H9 (cell line): ENCODE measurements around the gene ZNF513. TPM values are rescaled to one million over a fixed set of nuclear protein-coding genes. Genes with fewer than 3 reads are reported as not detected.

Source experiments
- DNase-seq: peaks from one replicate; pipeline ENCODE4 v3.0.0-alpha.2; 2017
- H2AFZ ChIP-seq: one replicate; pipeline ENCODE4 v1.6.1; 2013; ENCODE audit warnings: mild to moderate bottlenecking, low read length, control low read depth, moderate library complexity
- H2AK5ac ChIP-seq: 2 replicates; pipeline ENCODE4 v1.6.1; 2013; ENCODE audit warnings: low read length, control low read depth, mixed read lengths; ENCODE audit not compliant: insufficient read length
- H2BK120ac ChIP-seq: one replicate; pipeline ENCODE4 v1.6.1; 2013; ENCODE audit warnings: low read depth, mild to moderate bottlenecking, low read length, control low read depth, inconsistent platforms; ENCODE audit not compliant: poor library complexity, severe bottlenecking
- H2BK12ac ChIP-seq: 2 replicates; pipeline ENCODE4 v1.6.1; 2013; ENCODE audit warnings: low read length, control low read depth, mixed read lengths, low read depth; ENCODE audit not compliant: insufficient read length
- H2BK15ac ChIP-seq: 2 replicates; pipeline ENCODE4 v1.6.1; 2013; ENCODE audit warnings: low read depth, low read length, control low read depth
- H2BK20ac ChIP-seq: one replicate; pipeline ENCODE4 v1.6.1; 2013; ENCODE audit warnings: low read depth, mild to moderate bottlenecking, low read length, control low read depth, inconsistent platforms; ENCODE audit not compliant: poor library complexity, severe bottlenecking
- H2BK5ac ChIP-seq: 2 replicates; pipeline ENCODE4 v1.6.1; 2013; ENCODE audit warnings: low read length, control low read depth, mixed read lengths; ENCODE audit not compliant: insufficient read length
- H3K14ac ChIP-seq: 2 replicates; pipeline ENCODE4 v1.6.1; 2013; ENCODE audit warnings: low read length, control low read depth; ENCODE audit not compliant: insufficient read depth
- H3K18ac ChIP-seq: 2 replicates; pipeline ENCODE4 v1.6.1; 2013; ENCODE audit warnings: low read depth, mild to moderate bottlenecking, mixed read lengths, low read length, control low read depth; ENCODE audit not compliant: insufficient read length
- H3K23ac ChIP-seq: 2 replicates; pipeline ENCODE4 v1.6.1; 2013; ENCODE audit warnings: low read length, control low read depth, mixed read lengths, low read depth; ENCODE audit not compliant: insufficient read length
- H3K23me2 ChIP-seq: 2 replicates; pipeline ENCODE4 v1.6.1; 2013; ENCODE audit warnings: low read depth, mild to moderate bottlenecking, mixed read lengths, low read length, control low read depth; ENCODE audit not compliant: insufficient read length, poor library complexity, severe bottlenecking
- H3K27ac ChIP-seq: 2 replicates; pipeline ENCODE4 v1.5.1; 2013; ENCODE audit warnings: low read length, control low read depth, mixed read lengths, low read depth; ENCODE audit not compliant: insufficient read length
- H3K27me3 ChIP-seq: 2 replicates; pipeline ENCODE4 v1.6.1; 2013; ENCODE audit warnings: low read length, control low read depth, inconsistent platforms; ENCODE audit not compliant: insufficient read depth
- H3K4ac ChIP-seq: 2 replicates; pipeline ENCODE4 v1.6.1; 2013; ENCODE audit warnings: low read depth, mild to moderate bottlenecking, control low read depth, inconsistent platforms, low read length, moderate library complexity
- H3K4me1 ChIP-seq: 2 replicates; pipeline ENCODE4 v1.6.1; 2013; ENCODE audit warnings: low read length, control low read depth, inconsistent platforms; ENCODE audit not compliant: insufficient read depth
- H3K4me2 ChIP-seq: 2 replicates; pipeline ENCODE4 v1.6.1; 2013; ENCODE audit warnings: low read length, control low read depth, mixed read lengths; ENCODE audit not compliant: insufficient read length, insufficient read depth
- H3K56ac ChIP-seq: 2 replicates; pipeline ENCODE4 v1.6.1; 2013; ENCODE audit warnings: low read depth, mild to moderate bottlenecking, mixed read lengths, low read length, control low read depth; ENCODE audit not compliant: insufficient read length
- H3K79me1 ChIP-seq: 2 replicates; pipeline ENCODE4 v1.6.1; 2013; ENCODE audit warnings: low read depth, mild to moderate bottlenecking, moderate library complexity, low read length, control low read depth, inconsistent platforms; ENCODE audit not compliant: insufficient read depth, poor library complexity, severe bottlenecking
- H3K79me2 ChIP-seq: 2 replicates; pipeline ENCODE4 v1.6.1; 2013; ENCODE audit warnings: low read length, control low read depth, inconsistent platforms; ENCODE audit not compliant: insufficient read depth
- H3K9ac ChIP-seq: 2 replicates; pipeline ENCODE4 v1.6.1; 2013; ENCODE audit warnings: low read length, control low read depth, mixed read lengths; ENCODE audit not compliant: insufficient read length; ENCODE audit errors: extremely low read depth
- H3K9me3 ChIP-seq: one replicate; pipeline ENCODE4 v1.6.1; 2013; ENCODE audit warnings: low read depth, low read length, inconsistent platforms; ENCODE audit not compliant: control insufficient read depth
- H3T11ph ChIP-seq: one replicate; pipeline ENCODE4 v1.6.1; 2013; ENCODE audit warnings: mild to moderate bottlenecking, low read length, control low read depth, inconsistent platforms
- H4K20me1 ChIP-seq: one replicate; pipeline ENCODE4 v1.6.1; 2013; ENCODE audit not compliant: control insufficient read depth, insufficient read length, insufficient read depth
- H4K5ac ChIP-seq: 2 replicates; pipeline ENCODE4 v1.6.1; 2013; ENCODE audit warnings: low read depth, mild to moderate bottlenecking, mixed read lengths, low read length, control low read depth; ENCODE audit not compliant: insufficient read length
- H4K8ac ChIP-seq: replicated peaks from 2 replicates; pipeline ENCODE4 v1.6.1; 2013; ENCODE audit warnings: low read length, control low read depth, mixed read lengths, low read depth; ENCODE audit not compliant: insufficient read length
- H4K91ac ChIP-seq: 2 replicates; pipeline ENCODE4 v1.6.1; 2013; ENCODE audit warnings: low read depth, mild to moderate bottlenecking, moderate library complexity, mixed read lengths, low read length, control low read depth; ENCODE audit not compliant: insufficient read length
- H3K27ac Mint-ChIP-seq, 3 experiments: 2 replicates in 2 of 3; 3 replicates in 1 of 3; pipeline ENCODE4 v1.8.0; 2020 to 2021; ENCODE audit warnings: mixed read lengths in 3 of 3, mild to moderate bottlenecking in 1 of 3, moderate library complexity in 1 of 3
- H3K27me3 Mint-ChIP-seq: 2 replicates; pipeline ENCODE4 v1.8.0; 2021; ENCODE audit warnings: low read depth, mild to moderate bottlenecking, moderate library complexity, mixed read lengths
- H3K36me3 Mint-ChIP-seq, 3 experiments: 2 replicates in 2 of 3; 3 replicates in 1 of 3; pipeline ENCODE4 v1.8.0; 2020 to 2021; ENCODE audit warnings: low read depth in 3 of 3, mixed read lengths in 3 of 3; ENCODE audit not compliant: insufficient read depth in 1 of 3
- H3K4me1 Mint-ChIP-seq, 2 experiments: 2 replicates each; pipeline ENCODE4 v1.8.0; 2020; ENCODE audit warnings: mixed read lengths in 2 of 2
- H3K4me3 Mint-ChIP-seq, 2 experiments: 2 replicates in 1 of 2; 3 replicates in 1 of 2; pipeline ENCODE4 v1.8.0; 2020 to 2021; ENCODE audit warnings: mild to moderate bottlenecking in 2 of 2, mixed read lengths in 2 of 2, moderate library complexity in 1 of 2
- H3K9me3 Mint-ChIP-seq, 2 experiments: 2 replicates in 1 of 2; 3 replicates in 1 of 2; pipeline ENCODE4 v1.8.0; 2020; ENCODE audit warnings: mild to moderate bottlenecking in 2 of 2, mixed read lengths in 2 of 2, moderate library complexity in 1 of 2
- CTCF ChIP-seq: fragments of 200-600 bp; sonication (generic); conservative IDR thresholded peaks from 3 replicates; pipeline ENCODE4 v1.8.0; 2021; ENCODE audit warnings: antibody characterized with exemption, mild to moderate bottlenecking
- WGBS: extraction: QIAGEN DNeasy Blood & Tissue Kit; methylation state at CpG from one replicate; pipeline ENCODE4 v1.1.7; 2013; ENCODE audit warnings: missing lambda C conversion rate, low lambda C conversion rate, mixed read lengths; ENCODE audit not compliant: insufficient read length; ENCODE audit errors: extremely low coverage; 5-methylcytosine and 5-hydroxymethylcytosine counted together
- total RNA-seq: library from RNA; stranded (reverse); gene quantifications from 2 replicates; pipeline ENCODE4 v1.2.1, GENCODE V29; 2021

ZNF513 gene
- total RNA-seq, 1 experiment from 2014 or later, result 26.5 TPM

GRCh38 chr2:27356382-27357181, 24.0 kb downstream of the ZNF513 start, which contains the start of gene GTF3C2:
Gene GTF3C2, minus strand, starts transcription at chr2:27356764. Its CDS starts 13,210 bp downstream, at chr2:27343554.
- peaks cover 12 to 16% of the 10 kb centered on the region in 2 experiments for H3K9me3 Mint-ChIP-seq
- H3K4ac ChIP-seq, result peak within 1 kb of the TSS; percentile 56; the same call in 1 of the 2 replicates
- H2AK5ac ChIP-seq, result no peak within 1 kb of the TSS
- peaks cover 26% of the 10 kb centered on the region; the same call in 1 of the 2 replicates for H3K79me2 ChIP-seq
- TF ChIP-seq CTCF, result no peak
- H2BK15ac ChIP-seq, result no peak within 1 kb of the TSS; the same call in 1 of the 2 replicates
- peak within 1 kb of the TSS; percentile 95 for H3K9ac ChIP-seq
- H2BK120ac ChIP-seq, result peak within 1 kb of the TSS; percentile 83
- no peak within 1 kb of the TSS for H3K23ac ChIP-seq
- peak within 1 kb of the TSS; percentile 97 for H3K18ac ChIP-seq
- no peaks in the 10 kb centered on the region for H3K27me3 ChIP-seq
- H3K27ac ChIP-seq, result peak within 1 kb of the TSS; percentile 91
- peak within 1 kb of the TSS; percentile 97 to 100 for H3K4me3 Mint-ChIP-seq
- H3K14ac ChIP-seq, result peak within 1 kb of the TSS; percentile 98
- no peak within 1 kb of the TSS for H2BK12ac ChIP-seq
- H3T11ph ChIP-seq, result no peak within 1 kb of the TSS
- no peaks in the 10 kb centered on the region for H3K9me3 ChIP-seq
- H3K27ac Mint-ChIP-seq, result peak within 1 kb of the TSS; percentile 100
- H3K4me2 ChIP-seq, result peak within 1 kb of the TSS; percentile 81
- no peaks in the 10 kb centered on the region for H3K27me3 Mint-ChIP-seq
- peak; percentile 96 for DNase-seq
- no peak within 1 kb of the TSS for H2AFZ ChIP-seq
- H4K20me1 ChIP-seq, result no peaks in the 10 kb centered on the region
- H2BK5ac ChIP-seq, result peak within 1 kb of the TSS; percentile 73
- H4K8ac ChIP-seq, result peak within 1 kb of the TSS; percentile 78
- peak within 1 kb of the TSS; percentile 84 for H3K56ac ChIP-seq
- peaks cover 16 to 43% of the 10 kb centered on the region in 2 experiments for H3K4me1 Mint-ChIP-seq
- H3K4me1 ChIP-seq, result peaks cover 2% of the 10 kb centered on the region; the same call in 1 of the 2 replicates
- peaks cover 17 to 27% (median 17%) of the 10 kb centered on the region in 3 experiments for H3K36me3 Mint-ChIP-seq
- no CpG with 5 or more reads among the region's 67 CpGs for WGBS
- no peak within 1 kb of the TSS for H2BK20ac ChIP-seq
- H4K91ac ChIP-seq, result no peak within 1 kb of the TSS
- H3K23me2 ChIP-seq, result no peaks in the 10 kb centered on the region
- peak within 1 kb of the TSS; percentile 85 for H4K5ac ChIP-seq
- H3K79me1 ChIP-seq, result peaks cover 4% of the 10 kb centered on the region
